Skin of body (tissue), 2 donors: ENCODE measurements around the gene GORASP2. TPM values are rescaled to one million over a fixed set of nuclear protein-coding genes. Genes with fewer than 3 reads are reported as not detected.

Experiments used
- DNase-seq: peaks from one replicate; lab custom pipeline; 2025; lab: John Stamatoyannopoulos, UW
- total RNA-seq: library from RNA; depleted of rRNA; stranded (reverse); fragments of >200 nt; gene quantifications from one replicate; pipeline ENCODE4 v1.2.3, GENCODE V29; 2014

GORASP2 gene
- total RNA-seq, 1 donor from 2014 or later: 34.7 TPM

- DNase-seq: no peak
These were observed 36.6 kb downstream of the GORASP2 start for GRCh38 chr2:170965446-170966225.

DNA sequence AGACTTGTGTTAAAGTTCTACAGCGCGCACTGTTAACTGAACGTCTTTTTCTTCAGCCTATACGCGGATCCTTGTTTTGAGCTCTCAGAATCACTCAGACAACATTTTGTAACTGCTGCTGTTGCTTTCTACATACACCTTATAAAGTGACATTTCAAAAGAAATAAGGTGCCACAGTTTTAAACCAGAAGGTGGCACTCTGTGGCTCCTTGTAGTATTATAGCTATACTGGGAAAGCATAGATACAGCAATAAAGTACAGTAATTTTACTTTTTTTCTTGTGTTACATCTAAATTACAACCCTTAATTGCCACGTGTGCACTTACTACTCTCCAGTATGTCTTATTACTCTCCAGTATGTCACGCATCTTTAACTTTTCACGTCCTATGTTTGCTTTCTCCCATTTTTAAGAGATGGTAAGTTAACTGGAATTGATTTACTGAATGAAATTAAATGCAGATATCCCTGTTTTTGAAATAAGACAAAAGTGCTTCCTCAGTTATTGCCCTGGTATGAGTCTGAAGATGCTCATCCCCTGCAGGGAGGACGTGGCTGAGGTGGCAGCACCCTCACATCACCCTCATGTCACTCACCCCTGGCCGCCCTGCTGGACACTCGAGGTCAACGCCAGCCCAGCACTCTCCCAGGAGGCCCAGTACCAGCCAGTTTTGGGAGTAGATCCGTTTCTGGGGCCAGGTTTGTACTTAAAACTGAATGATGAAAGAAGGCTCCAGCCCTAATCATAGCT lies 37.8 kb downstream of the GORASP2 start:
- no peak for DNase-seq

DNA sequence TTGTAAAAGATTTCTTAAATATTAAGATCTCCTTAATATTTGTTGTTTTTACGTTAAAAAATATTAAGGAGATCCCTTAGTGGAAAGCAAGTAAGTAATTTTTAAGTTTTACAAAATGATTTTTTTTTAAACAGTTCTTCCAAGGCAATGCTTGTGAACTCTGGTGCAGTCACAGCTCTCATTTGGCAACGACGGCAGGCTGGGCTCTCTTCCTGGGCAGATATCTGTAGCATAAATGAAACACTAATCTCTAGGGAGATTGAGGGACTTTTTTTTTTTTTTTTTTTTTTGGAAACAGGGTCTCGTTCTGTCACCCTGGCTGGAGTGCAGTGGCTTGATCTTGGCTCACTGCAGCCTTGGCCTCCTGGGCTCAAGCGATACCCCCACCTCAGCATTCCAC lies 38.5 kb downstream of the GORASP2 start:
- no peak for DNase-seq

DNA sequence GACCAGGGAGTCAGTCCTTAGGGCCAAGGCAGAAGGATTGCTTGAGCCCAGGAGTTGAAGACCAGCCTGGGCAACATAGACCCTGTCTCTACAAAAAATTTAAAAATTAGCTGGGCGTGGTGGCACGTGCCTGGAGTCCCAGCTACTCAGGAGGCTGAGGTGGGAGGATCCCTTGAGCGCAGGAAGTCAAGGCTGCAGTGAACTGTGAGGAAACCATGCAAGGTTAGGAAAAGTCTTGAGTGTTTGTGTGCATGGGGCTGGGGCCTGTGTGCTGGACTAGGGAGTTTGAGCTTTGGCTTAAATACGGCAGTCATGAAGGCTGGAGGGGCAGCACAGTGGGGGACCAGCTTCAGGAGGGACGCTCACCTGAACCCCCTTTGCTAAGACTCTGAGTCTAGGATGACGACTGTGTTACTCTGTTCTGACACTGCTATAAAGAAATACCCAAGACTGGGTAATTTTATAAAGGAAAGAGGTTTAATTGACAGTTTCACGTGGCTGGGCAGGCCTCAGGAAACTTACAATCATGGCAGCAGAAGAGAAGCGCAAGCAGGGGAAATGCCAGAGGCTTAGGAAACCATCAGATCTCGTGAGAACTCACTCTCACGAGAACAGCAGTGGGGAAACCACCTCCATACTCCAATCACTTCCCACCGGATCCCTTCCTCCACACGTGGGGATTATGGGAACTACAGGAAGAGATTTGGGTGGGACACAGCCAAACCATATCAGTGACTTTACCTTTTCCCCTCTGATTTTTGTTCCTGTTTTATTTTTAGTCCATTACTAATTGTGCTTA lies 39.4 kb downstream of the GORASP2 start:
- DNase-seq: no peak

- DNase-seq: no peak
These were observed 40.0 kb downstream of the GORASP2 start for GRCh38 chr2:170969030-170969429.

GRCh38 chr2:170969872-170970496 lies 40.9 kb downstream of the GORASP2 start:
- DNase-seq: no peak

GRCh38 chr2:170971071-170971470 lies 42.0 kb downstream of the GORASP2 start:
- no peak for DNase-seq

DNA sequence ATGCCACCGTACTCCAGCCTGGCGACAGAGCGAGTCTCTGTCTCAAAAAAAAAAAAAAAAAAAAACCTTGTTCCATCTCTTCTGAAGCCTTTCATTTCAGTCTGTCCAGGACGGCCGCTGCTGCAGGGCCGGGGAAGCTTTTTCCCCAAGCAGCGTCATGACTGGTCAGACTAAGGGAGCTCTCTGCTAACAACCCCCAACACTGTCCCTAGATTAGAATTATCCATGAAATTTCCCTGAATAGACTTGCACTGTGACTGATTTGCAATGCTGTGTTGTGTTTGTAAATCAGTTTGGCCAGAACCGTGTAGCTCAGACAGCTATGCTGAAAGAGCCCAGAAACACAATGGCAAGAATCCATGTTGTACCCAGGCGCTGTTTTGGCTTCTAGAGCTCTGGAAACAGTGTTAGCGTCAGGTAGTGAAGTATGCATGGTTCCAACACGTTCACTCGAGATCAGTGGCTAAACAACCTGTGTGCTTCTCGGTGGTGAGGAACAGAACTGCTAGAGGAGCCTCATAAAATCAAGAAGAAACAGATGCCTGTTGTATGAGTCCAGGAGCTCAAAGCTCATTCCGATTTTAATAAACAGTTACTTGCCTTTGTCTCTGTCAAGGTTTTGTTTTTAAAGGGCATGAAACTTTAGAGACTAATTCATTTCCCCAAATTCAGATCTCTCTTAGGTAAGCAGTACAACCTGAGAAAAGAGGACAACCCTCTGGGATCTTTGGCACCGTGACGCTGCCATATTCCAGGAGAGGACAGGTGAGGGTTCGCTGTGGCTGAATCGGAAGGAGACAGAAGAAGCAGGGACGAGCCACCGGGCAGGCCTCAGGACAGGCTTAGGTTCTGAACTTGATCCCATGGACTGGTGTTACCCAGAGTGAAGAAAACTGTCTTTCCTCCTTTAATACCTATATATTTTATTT lies 43.5 kb downstream of the GORASP2 start:
- DNase-seq: no peak

DNA sequence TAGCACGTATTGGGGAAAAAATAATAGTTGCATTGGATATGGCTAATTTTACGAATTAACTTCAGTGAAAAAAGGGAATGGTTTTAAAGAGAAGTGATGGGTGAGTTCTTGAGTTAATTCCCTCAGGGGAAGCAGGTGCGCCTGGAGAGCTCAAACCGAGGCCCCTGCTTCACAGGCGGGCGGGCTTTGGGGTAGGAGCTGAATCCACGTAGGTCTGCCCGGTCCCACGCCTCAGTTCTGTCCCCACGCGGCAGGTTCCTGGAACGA lies 44.1 kb downstream of the GORASP2 start:
- no peak for DNase-seq

GRCh38 chr2:170973492-170974303 lies 44.6 kb downstream of the GORASP2 start:
- peak; percentile 74 for DNase-seq

- DNase-seq: no peak
These were observed 45.4 kb downstream of the GORASP2 start for GRCh38 chr2:170974304-170974993.

- no peak for DNase-seq
These were observed 46.3 kb downstream of the GORASP2 start for GRCh38 chr2:170975127-170975942.

DNA sequence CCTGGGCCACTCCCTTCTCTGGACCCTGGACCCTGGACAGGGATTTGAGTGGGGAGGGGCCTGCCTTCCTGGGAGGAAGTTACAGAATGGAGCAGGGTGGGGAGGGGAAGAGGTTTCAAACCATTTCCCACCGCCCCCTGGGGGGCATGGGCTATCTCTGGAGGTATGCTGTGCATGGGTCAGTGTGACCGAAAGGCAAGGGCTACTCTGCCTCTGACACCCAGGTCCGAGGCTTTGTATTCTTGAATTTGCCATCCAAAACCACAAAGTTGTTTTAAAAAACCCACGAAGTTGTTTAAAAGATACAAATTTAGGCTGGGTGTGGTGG lies 46.9 kb downstream of the GORASP2 start:
- DNase-seq: no peak

DNA sequence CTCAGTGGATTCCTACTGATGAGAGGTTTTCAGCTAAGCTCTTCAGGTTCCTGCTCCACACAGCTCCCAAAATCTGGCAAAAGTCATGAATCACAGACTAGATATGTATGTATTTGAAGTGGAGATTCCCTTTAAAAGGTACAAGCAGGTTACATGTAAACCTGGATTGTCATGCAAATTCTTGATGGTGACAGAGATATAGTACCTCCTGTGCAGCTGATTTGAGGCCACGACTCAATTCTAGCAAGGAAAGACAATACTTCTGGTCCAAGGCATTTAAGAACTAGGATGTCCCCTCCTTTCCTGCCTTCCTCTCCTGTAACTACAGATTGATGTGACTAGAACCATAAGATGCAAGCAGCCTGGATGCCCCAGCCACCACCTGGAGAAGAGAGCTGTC lies 55.0 kb downstream of the GORASP2 start:
- DNase-seq: no peak

GRCh38 chr2:170985407-170985806 lies 56.4 kb downstream of the GORASP2 start:
- no peak for DNase-seq

- DNase-seq: no peak
These were observed 57.7 kb downstream of the GORASP2 start for GRCh38 chr2:170986566-170987258.

- no peak for DNase-seq
These were observed 62.5 kb downstream of the GORASP2 start for GRCh38 chr2:170991398-170992182.
